DND-41 (cell line): Measurements from ENCODE around the gene TSPAN14.

ENCODE experiments used
- CTCF ChIP-seq: IDR thresholded peaks from 2 replicates; pipeline ENCODE4 v1.5.1; 2012; ENCODE audit warnings: borderline replicate concordance, low read length, moderate library complexity, mild to moderate bottlenecking; ENCODE audit not compliant: poor library complexity, severe bottlenecking; ENCODE audit errors: extremely low read depth
- EZH2 ChIP-seq: IDR thresholded peaks from 3 replicates; pipeline ENCODE4 v1.6.1; 2012; ENCODE audit warnings: borderline replicate concordance, low read depth, mild to moderate bottlenecking, moderate library complexity, low read length, inconsistent platforms; ENCODE audit not compliant: severe bottlenecking

GRCh38 chr10:80524190-80524909 lies 70.2 kb downstream of the TSPAN14 start:
- no peak for TF ChIP-seq CTCF
- no peak for TF ChIP-seq EZH2
